H1 (cell line): ENCODE data around the gene TRIOBP. TPM values are rescaled to one million over a fixed set of nuclear protein-coding genes. Genes with fewer than 3 reads are reported as not detected.

Source experiments
- CTCF ChIA-PET: fragments of 300-600 bp; sonication (Branson Sonifier 250); formaldehyde crosslinking; loops from one replicate; lab custom pipeline; 2021; ENCODE audit not compliant: partially characterized antibody; lab: Charles Lee
- POLR2A ChIA-PET: fragments of 300-600 bp; sonication (Branson Sonifier 250); formaldehyde crosslinking; loops from one replicate; lab custom pipeline; 2021; ENCODE audit warnings: inconsistent platforms; ENCODE audit not compliant: partially characterized antibody; lab: Charles Lee
- DNase-seq, 2 experiments: peaks; one replicate each; pipeline versions ENCODE4 v3.0.0 to v3.0.0-alpha.2; 2010 to 2022; ENCODE audit warnings: low spot score in 2 of 2, low read depth in 1 of 2, mixed read lengths in 1 of 2
- FAIRE-seq: peaks from 2 replicates; lab custom pipeline; 2011; peaks lifted over from hg19 to GRCh38; lab: Jason Lieb, UNC
- H2AFZ ChIP-seq: 2 replicates; pipeline ENCODE4 v1.8.1; 2012; ENCODE audit warnings: low read length, inconsistent platforms
- H2AK5ac ChIP-seq: 2 replicates; pipeline ENCODE4 v1.6.1; 2013; ENCODE audit warnings: low read depth, low read length
- H2BK120ac ChIP-seq: replicated peaks from 2 replicates; pipeline ENCODE3; 2013; ENCODE audit warnings: low read depth, low read length, inconsistent platforms
- H2BK12ac ChIP-seq: 2 replicates; pipeline ENCODE4 v1.6.1; 2013; ENCODE audit warnings: low read depth, low read length
- H2BK15ac ChIP-seq: 2 replicates; pipeline ENCODE4 v1.6.1; 2013; ENCODE audit warnings: low read length
- H2BK20ac ChIP-seq: 2 replicates; pipeline ENCODE4 v1.6.1; 2013; ENCODE audit warnings: low read length
- H2BK5ac ChIP-seq: 2 replicates; pipeline ENCODE4 v1.6.1; 2013; ENCODE audit warnings: low read depth, low read length
- H3K14ac ChIP-seq: 2 replicates; pipeline ENCODE4 v1.6.1; 2013; ENCODE audit warnings: inconsistent platforms; ENCODE audit not compliant: insufficient read length
- H3K18ac ChIP-seq: 2 replicates; pipeline ENCODE4 v1.6.1; 2013; ENCODE audit warnings: low read length; ENCODE audit errors: extremely low read depth
- H3K23ac ChIP-seq: 2 replicates; pipeline ENCODE4 v1.6.1; 2013; ENCODE audit warnings: inconsistent platforms; ENCODE audit not compliant: insufficient read length
- H3K23me2 ChIP-seq: 2 replicates; pipeline ENCODE4 v1.6.1; 2013; ENCODE audit warnings: low read depth, low read length
- H3K27ac ChIP-seq: 2 replicates; pipeline ENCODE4 v1.6.1; 2011; ENCODE audit warnings: low read depth, low read length, inconsistent platforms
- H3K27me3 ChIP-seq, 4 experiments: replicated peaks in 1 of 4; 1 replicate in 1 of 4; 2 replicates in 3 of 4; pipeline versions ENCODE4 v1.6.1 to v1.8.1; 2011 to 2013; ENCODE audit warnings: low read length in 3 of 4, mild to moderate bottlenecking in 3 of 4, inconsistent platforms in 2 of 4, mixed read lengths in 2 of 4, moderate library complexity in 1 of 4; ENCODE audit not compliant: control insufficient read depth in 3 of 4, insufficient read depth in 3 of 4; ENCODE audit errors: extremely low read depth in 1 of 4
- H3K36me3 ChIP-seq, 4 experiments: 2 replicates each; pipeline versions ENCODE4 v1.6.1 to v1.8.1; 2011 to 2013; ENCODE audit warnings: mild to moderate bottlenecking in 4 of 4, low read length in 3 of 4, moderate library complexity in 2 of 4, control low read depth in 1 of 4, inconsistent platforms in 1 of 4; ENCODE audit not compliant: insufficient read depth in 4 of 4, control insufficient read depth in 2 of 4
- H3K4ac ChIP-seq: replicated peaks from 2 replicates; pipeline ENCODE3; 2013; ENCODE audit warnings: low read length, low read depth, mixed read lengths, inconsistent platforms; ENCODE audit not compliant: insufficient read length
- H3K4me1 ChIP-seq, 4 experiments: replicated peaks in 1 of 4; 1 replicate in 1 of 4; 2 replicates in 3 of 4; pipeline versions ENCODE4 v1.6.1 to v1.8.1; 2011 to 2013; ENCODE audit warnings: low read length in 3 of 4, inconsistent platforms in 2 of 4, mixed read lengths in 1 of 4; ENCODE audit not compliant: insufficient read depth in 4 of 4, control insufficient read depth in 3 of 4
- H3K4me2 ChIP-seq, 2 experiments: 2 replicates each; pipeline versions ENCODE4 v1.6.1 to v1.8.1; 2011 to 2013; ENCODE audit warnings: low read depth in 2 of 2, low read length in 2 of 2, control low read depth in 1 of 2, inconsistent platforms in 1 of 2, mild to moderate bottlenecking in 1 of 2; ENCODE audit not compliant: insufficient read depth in 1 of 2
- H3K4me3 ChIP-seq, 4 experiments: fragments of 200-600, 300-600 bp in 1 of 4; sonication (generic), shearing (Covaris generic), sonication (Bioruptor Twin) in 1 of 4; 2 replicates each; pipeline versions ENCODE4 v1.5.1 to v1.8.1; 2011 to 2016; ENCODE audit warnings: low read length in 4 of 4, low read depth in 3 of 4, control low read depth in 2 of 4, inconsistent platforms in 2 of 4, mild to moderate bottlenecking in 2 of 4, mixed read lengths in 1 of 4, moderate library complexity in 1 of 4; ENCODE audit not compliant: insufficient read depth in 2 of 4; ENCODE audit errors: extremely low read depth in 1 of 4
- H3K56ac ChIP-seq: replicated peaks from 2 replicates; pipeline ENCODE3; 2013; ENCODE audit warnings: low read depth, mild to moderate bottlenecking, mixed read lengths, low read length, inconsistent platforms; ENCODE audit not compliant: insufficient read length
- H3K79me1 ChIP-seq: 2 replicates; pipeline ENCODE4 v1.6.1; 2013; ENCODE audit warnings: low read depth, low read length, control low read depth
- H3K79me2 ChIP-seq, 2 experiments: 2 replicates each; pipeline versions ENCODE4 v1.6.1 to v1.8.1; 2012 to 2013; ENCODE audit warnings: low read length in 2 of 2, mild to moderate bottlenecking in 2 of 2, inconsistent platforms in 1 of 2; ENCODE audit not compliant: insufficient read depth in 2 of 2, control insufficient read depth in 1 of 2
- H3K9ac ChIP-seq, 4 experiments: replicated peaks in 1 of 4; 1 replicate in 1 of 4; 2 replicates in 3 of 4; pipeline versions ENCODE4 v1.6.1 to v1.8.1; 2011 to 2013; ENCODE audit warnings: low read depth in 3 of 4, low read length in 3 of 4, control low read depth in 2 of 4, mild to moderate bottlenecking in 2 of 4, moderate library complexity in 2 of 4, inconsistent platforms in 1 of 4; ENCODE audit errors: extremely low read depth in 1 of 4
- H3K9me3 ChIP-seq, 2 experiments: 2 replicates each; pipeline versions ENCODE4 v1.6.1 to v1.8.1; 2012 to 2013; ENCODE audit warnings: mild to moderate bottlenecking in 2 of 2, moderate library complexity in 2 of 2, control low read depth in 1 of 2, inconsistent platforms in 1 of 2, low read depth in 1 of 2, low read length in 1 of 2, mixed read lengths in 1 of 2; ENCODE audit not compliant: insufficient read depth in 2 of 2
- H4K20me1 ChIP-seq, 2 experiments: replicated peaks in 1 of 2; 2 replicates each; pipeline versions ENCODE3 to v1.8.1; 2011 to 2013; ENCODE audit warnings: inconsistent platforms in 2 of 2, low read length in 2 of 2, mild to moderate bottlenecking in 1 of 2; ENCODE audit not compliant: insufficient read depth in 2 of 2, control insufficient read depth in 1 of 2
- H4K5ac ChIP-seq: 2 replicates; pipeline ENCODE4 v1.6.1; 2013; ENCODE audit warnings: low read length, low read depth, mixed read lengths, inconsistent platforms; ENCODE audit not compliant: insufficient read length
- H4K8ac ChIP-seq: 2 replicates; pipeline ENCODE4 v1.8.0; 2013; ENCODE audit warnings: mild to moderate bottlenecking, moderate library complexity, low read length, inconsistent platforms; ENCODE audit not compliant: insufficient read depth; ENCODE audit errors: extremely low read depth
- H4K91ac ChIP-seq: replicated peaks from 2 replicates; pipeline ENCODE3; 2013; ENCODE audit warnings: low read length, mixed read lengths, inconsistent platforms; ENCODE audit not compliant: insufficient read length
- RFX5 ChIP-seq: IDR thresholded peaks from 2 replicates; pipeline ENCODE4 v1.6.1; 2011; ENCODE audit warnings: low read depth, low read length, improper control_type of control experiment, borderline replicate concordance
- WGBS, 2 experiments: shearing (Covaris generic) in 1 of 2; methylation state at CpG; one replicate each; pipeline versions ENCODE4 v1.1.6 to v1.1.7; 2013 to 2015; ENCODE audit warnings: low lambda C conversion rate in 2 of 2, mixed read lengths in 2 of 2, inconsistent platforms in 1 of 2, low coverage in 1 of 2, missing lambda C conversion rate in 1 of 2; ENCODE audit not compliant: insufficient replicate concordance in 2 of 2, insufficient coverage in 1 of 2, insufficient read length in 1 of 2; ENCODE audit errors: extremely low coverage in 1 of 2, missing lambda C conversion rate in 1 of 2; 5-methylcytosine and 5-hydroxymethylcytosine counted together
- polyA plus RNA-seq, 7 experiments: library from polyadenylated mRNA; depleted of rRNA in 3 of 7; stranded (reverse) in 5 of 7; unstranded in 2 of 7; fragments of >200 nt in 5 of 7; fragments of 200-250 nt in 2 of 7; gene quantifications; 1 replicate in 5 of 7; 2 replicates in 1 of 7; 4 replicates in 1 of 7; pipeline versions ENCODE4 v1.2.1 to v1.2.3, GENCODE V29; 2011 to 2013; ENCODE audit warnings: missing spikeins in 2 of 7, mixed read lengths in 2 of 7
- total RNA-seq: library from RNA; stranded (reverse); fragmentation: NEBNext Ultra II Directional; extraction: Animal tissue kit (Norgen Biotek cat#: 25700); gene quantifications from 2 replicates; pipeline ENCODE4 v1.2.1, GENCODE V29; 2021

The TRIOBP gene
- total and polyA plus RNA-seq, 2 of the 8 experiments (the other 6 are each of a cell fraction or from before 2014, with no cell fraction given) = 18.2 to 27.3 TPM

GRCh38 chr22:37742376-37743171 lies 45.7 kb downstream of the TRIOBP start:
- Histone ChIP-seq H3K79me2 (no peaks in the 10 kb centered on the region), H3K27ac (no peak overlapping the region), H4K8ac (no peak overlapping the region; the same call in 1 of the 2 replicates), H3K27me3 (peaks cover 0 to 46% (median 34%) of the 10 kb centered on the region in 4 experiments; a peak in 6 of 7 replicates), H2AK5ac (no peak overlapping the region), H3K18ac (no peak overlapping the region), H3K23me2 (peaks cover 18% of the 10 kb centered on the region), H4K91ac (no peak overlapping the region), H3K36me3 (0 out of 8 replicates have a peak, but pooled peaks cover 0 to 2% (median 0%) of the 10 kb centered on the region in 4 experiments), H3K4me2 (no peak overlapping the region), H3K9me3 (no peaks in the 10 kb centered on the region), H3K4me1 (peaks cover 0 to 14% (median 7%) of the 10 kb centered on the region in 4 experiments; a peak in 6 of 7 replicates), H2BK20ac (no peak overlapping the region), H2BK120ac (no peak overlapping the region), H2BK15ac (no peak overlapping the region), H4K20me1 (peaks cover 9 to 12% of the 10 kb centered on the region in 2 experiments), H3K4ac (no peak overlapping the region), H3K79me1 (no peaks in the 10 kb centered on the region), H2BK5ac (no peak overlapping the region), H2AFZ (no peak overlapping the region), H4K5ac (no peak overlapping the region), H3K9ac (no peak overlapping the region), H3K4me3 (no peak overlapping the region), H3K14ac (no peak overlapping the region), H3K56ac (no peak overlapping the region), H2BK12ac (no peak overlapping the region; the same call in 1 of the 2 replicates), H3K23ac (no peak overlapping the region)
- FAIRE-seq (no peak), DNase-seq (no peak)
- POLR2A ChIA-PET = interaction anchor here (0.7 to 1.2 kb wide), 3 partner anchors 9 to 592 kb away, joined by 3 to 5 read pairs (median 3); no protein-coding TSS in a partner anchor
- 85% methylated on average over 16 of the region's 16 CpGs; no CpG with 5 or more reads in 1 of the 2 experiments for WGBS, 2 experiments
- TF ChIP-seq RFX5 = no peak
- CTCF ChIA-PET = interaction anchor here (1.0 to 1.9 kb wide), 3 partner anchors 8 to 175 kb away, joined by 3 to 4 read pairs (median 3); no protein-coding TSS in a partner anchor
